ENCODE results near the gene PSEN2.

DNA sequence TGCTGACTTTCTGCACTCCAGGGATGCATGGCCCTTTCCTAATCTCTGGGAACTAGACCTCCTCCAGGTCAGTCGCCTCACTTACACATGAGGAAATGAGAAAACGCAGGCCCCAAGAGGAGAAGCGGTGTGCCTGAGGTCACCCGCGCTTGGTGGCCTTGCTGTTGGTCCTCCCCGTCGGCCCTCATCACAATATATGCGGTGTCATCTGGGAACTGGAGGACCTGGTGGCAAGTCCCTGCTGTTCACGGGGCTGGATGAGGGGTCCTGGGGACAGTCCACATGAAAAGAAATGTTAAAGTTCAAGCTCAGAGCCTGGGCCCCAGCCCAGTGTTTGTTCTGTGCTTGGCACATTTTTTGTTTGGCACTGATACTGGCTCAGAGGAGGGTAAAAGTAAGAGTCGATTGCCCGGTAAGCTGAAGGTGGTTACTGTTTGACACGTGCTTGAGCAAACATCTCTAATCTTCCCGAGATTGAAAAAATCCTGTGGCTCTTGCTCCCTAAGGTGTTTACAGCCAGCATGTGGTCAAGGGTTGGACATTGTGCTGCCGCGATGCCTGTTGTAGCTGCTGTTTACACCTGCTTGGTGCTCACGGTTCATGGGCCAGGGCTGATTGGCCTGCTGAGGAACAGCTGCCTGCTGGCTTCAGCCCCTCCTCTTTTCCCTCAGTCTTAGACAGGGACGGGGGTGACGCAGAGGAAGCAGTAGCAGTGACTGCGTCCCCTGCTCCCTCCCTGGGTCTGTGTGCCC, 74.9 kb downstream of the PSEN2 start:
- TF ChIP-seq POLR2AphosphoS5 (IDR thresholded peaks at IDR 0.05; ENCODE audit: borderline replicate concordance, low read depth, low read length) (no peak), EZH2 (IDR thresholded peaks at IDR 0.05) (no peak), FOXP2 (optimal IDR thresholded peaks at IDR 0.05; ENCODE audit: control extremely low read depth, extremely low read length, insufficient read depth) (no peak)
